HL-60 (cell line): ENCODE results near the gene CACNA1G.

ENCODE experiments used
- DNase-seq, 2 experiments: peaks; one replicate each; pipeline ENCODE4 v3.0.0-alpha.2; 2010 to 2020; ENCODE audit warnings: low read depth in 1 of 2, low spot score in 1 of 2
- H3K27ac ChIP-seq: fragments of 250-450 bp; sonication (Bioruptor Pico); replicated peaks from 2 replicates; pipeline ENCODE4 v1.5.1; 2020; ENCODE audit warnings: mild to moderate bottlenecking, moderate library complexity
- H3K27me3 ChIP-seq: fragments of 250-450 bp; sonication (Bioruptor Pico); 2 replicates; pipeline ENCODE4 v1.5.1; 2021; ENCODE audit warnings: mild to moderate bottlenecking, moderate library complexity; ENCODE audit not compliant: insufficient read depth, poor library complexity, severe bottlenecking
- H3K4me3 ChIP-seq: replicated peaks from 2 replicates; pipeline ENCODE4 v1.5.1; 2011; ENCODE audit warnings: mild to moderate bottlenecking, control low read depth, low read length; ENCODE audit not compliant: insufficient read depth
- GABPA ChIP-seq: IDR thresholded peaks from 2 replicates; pipeline ENCODE4 v1.6.1; 2012; ENCODE audit warnings: low read depth
- POLR2AphosphoS5 ChIP-seq: IDR thresholded peaks from 2 replicates; pipeline ENCODE4 v1.6.1; 2012; ENCODE audit warnings: low read depth
- REST ChIP-seq: IDR thresholded peaks from 2 replicates; pipeline ENCODE4 v1.6.1; 2012; ENCODE audit warnings: low read depth; ENCODE audit not compliant: insufficient replicate concordance
- SPI1 ChIP-seq: IDR thresholded peaks from 2 replicates; pipeline ENCODE4 v1.6.1; 2012; ENCODE audit warnings: low read depth, mild to moderate bottlenecking, borderline replicate concordance
- TF ChIP-seq, protein P1 (sequence below): IDR thresholded peaks from one replicate; pipeline ENCODE4 v1.5.1; 2011; ENCODE audit warnings: low read length, control low read depth, inconsistent platforms; ENCODE audit not compliant: insufficient read depth

The CACNA1G gene

DNA sequence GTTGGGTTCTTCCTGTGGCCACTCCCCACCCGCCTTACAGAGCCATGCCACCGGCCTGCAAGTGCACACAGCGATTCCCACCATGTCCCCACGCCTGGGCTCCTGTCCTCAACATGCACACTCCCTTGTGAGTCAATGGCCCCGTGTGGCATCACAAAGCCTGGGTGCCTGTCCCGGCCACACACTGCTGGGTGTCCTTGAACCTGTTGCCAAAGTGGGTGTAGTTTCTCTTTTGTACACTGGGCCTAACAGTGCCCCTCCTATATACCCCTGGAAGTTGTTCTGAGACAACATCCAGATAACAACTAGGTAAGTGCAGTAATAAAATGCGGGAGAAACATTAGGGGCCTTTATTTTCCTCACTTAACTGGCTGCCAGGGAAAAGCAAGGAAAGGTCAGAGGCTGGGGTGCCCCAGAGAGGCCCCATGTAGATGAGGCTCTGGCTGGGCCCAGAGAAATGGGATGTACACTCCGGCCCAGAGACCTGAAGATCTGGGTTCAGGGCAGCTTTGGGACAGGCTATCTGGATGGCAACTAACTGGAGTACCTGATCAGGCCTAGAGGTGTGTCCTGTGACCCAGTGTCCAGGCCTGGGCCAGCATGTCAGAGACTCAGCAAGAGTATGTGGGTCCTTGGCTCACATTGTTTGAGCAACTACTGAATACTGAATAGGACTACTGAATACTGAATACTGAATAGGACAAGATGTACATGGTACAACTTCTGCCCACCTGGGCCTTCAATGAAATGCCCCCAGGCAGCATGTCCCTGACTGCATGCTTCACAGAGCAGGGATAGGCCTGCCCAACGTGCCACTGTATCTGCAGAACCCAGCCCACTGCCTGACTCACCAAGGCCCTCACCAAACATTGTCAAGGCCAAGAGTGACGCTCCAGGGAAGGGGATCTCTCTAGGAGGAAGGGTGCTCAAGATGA is 82.5 kb downstream of the CACNA1G start:
- TF ChIP-seq SPI1 (no peak), POLR2AphosphoS5 (no peak), REST (no peak), GABPA (no peak)
- TF ChIP-seq, protein P1, sequence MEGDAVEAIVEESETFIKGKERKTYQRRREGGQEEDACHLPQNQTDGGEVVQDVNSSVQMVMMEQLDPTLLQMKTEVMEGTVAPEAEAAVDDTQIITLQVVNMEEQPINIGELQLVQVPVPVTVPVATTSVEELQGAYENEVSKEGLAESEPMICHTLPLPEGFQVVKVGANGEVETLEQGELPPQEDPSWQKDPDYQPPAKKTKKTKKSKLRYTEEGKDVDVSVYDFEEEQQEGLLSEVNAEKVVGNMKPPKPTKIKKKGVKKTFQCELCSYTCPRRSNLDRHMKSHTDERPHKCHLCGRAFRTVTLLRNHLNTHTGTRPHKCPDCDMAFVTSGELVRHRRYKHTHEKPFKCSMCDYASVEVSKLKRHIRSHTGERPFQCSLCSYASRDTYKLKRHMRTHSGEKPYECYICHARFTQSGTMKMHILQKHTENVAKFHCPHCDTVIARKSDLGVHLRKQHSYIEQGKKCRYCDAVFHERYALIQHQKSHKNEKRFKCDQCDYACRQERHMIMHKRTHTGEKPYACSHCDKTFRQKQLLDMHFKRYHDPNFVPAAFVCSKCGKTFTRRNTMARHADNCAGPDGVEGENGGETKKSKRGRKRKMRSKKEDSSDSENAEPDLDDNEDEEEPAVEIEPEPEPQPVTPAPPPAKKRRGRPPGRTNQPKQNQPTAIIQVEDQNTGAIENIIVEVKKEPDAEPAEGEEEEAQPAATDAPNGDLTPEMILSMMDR, result no peak
- Histone ChIP-seq H3K27me3 (no peaks in the 10 kb centered on the region), H3K27ac (no peak overlapping the region), H3K4me3 (no peak overlapping the region)
- DNase-seq, result no peak

DNA sequence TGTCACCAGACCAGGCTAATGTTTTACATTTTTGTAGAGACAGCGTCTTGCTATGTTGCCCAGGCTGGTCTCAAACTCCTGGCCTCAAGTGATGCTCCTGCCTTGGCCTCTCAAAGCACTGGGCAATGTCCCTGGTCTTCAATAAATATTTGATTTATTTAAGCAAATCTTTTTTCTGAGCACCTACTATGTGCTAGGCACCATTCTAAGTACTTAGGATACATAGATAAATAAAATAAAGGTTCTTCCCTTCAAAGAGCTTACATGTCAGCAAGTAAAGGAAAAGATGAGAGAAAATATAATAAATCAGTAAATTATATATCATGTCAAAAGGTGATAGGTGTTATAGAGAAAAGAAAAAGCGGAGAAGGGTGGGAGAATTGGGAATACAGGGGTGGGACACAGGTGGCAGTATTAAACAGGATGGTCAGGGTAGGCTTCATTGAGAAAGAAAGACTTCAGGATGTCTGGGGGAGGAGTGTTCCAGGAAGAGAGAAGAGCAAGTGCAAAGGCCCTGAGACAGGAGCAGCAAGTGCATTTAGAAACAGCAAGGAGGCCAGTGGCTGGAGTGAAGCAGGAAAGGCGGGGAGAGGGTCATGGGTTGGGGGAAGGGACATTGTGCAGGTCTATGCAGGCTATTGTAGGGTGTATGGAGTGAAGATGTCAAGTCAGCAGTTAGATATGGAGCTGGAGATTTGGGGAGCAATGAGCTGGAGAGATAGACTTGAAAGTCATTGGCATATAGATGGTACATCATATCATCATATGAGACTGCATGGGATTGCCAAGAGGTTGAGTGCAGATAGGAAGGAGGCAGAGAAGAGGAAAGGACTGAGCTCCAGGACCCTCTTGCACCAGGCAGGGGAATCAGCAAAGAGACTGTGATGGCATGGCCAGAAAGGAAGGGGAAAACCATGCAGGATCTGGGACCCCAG is 85.5 kb downstream of the CACNA1G start:
- Histone ChIP-seq H3K4me3 (no peak overlapping the region), H3K27ac (no peak overlapping the region), H3K27me3 (no peaks in the 10 kb centered on the region)
- TF ChIP-seq POLR2AphosphoS5 (no peak), GABPA (no peak), SPI1 (no peak), REST (no peak)
- TF ChIP-seq, protein P1, result no peak
- DNase-seq, result no peak

GRCh38 chr17:50647187-50647586 is 86.7 kb downstream of the CACNA1G start:
- Histone ChIP-seq H3K27ac (no peak overlapping the region), H3K4me3 (no peak overlapping the region), H3K27me3 (no peaks in the 10 kb centered on the region)
- no peak for DNase-seq
- TF ChIP-seq GABPA, result no peak
- no peak for TF ChIP-seq REST
- no peak for TF ChIP-seq POLR2AphosphoS5
- TF ChIP-seq, protein P1, result no peak
- TF ChIP-seq SPI1, result no peak
